Liver (tissue), 9 donors: ENCODE results near the gene TJAP1. TPM values are rescaled to one million over a fixed set of nuclear protein-coding genes. Genes with fewer than 3 reads are reported as not detected.
A peak's percentile ranks its signal among the peaks of the same experiment; 100 is the strongest.

Source experiments
- DNase-seq: peaks from one replicate; pipeline ENCODE4 v3.0.0-alpha.2; 2017; ENCODE audit warnings: low spot score
- H3K27ac ChIP-seq, 2 donors: one replicate each; pipeline ENCODE4 v1.7.0; 2013; ENCODE audit warnings: inconsistent platforms in 2 of 2, low read length in 2 of 2, control low read depth in 1 of 2, low read depth in 1 of 2, mild to moderate bottlenecking in 1 of 2
- H3K27me3 ChIP-seq, 4 donors: one replicate each; pipeline versions ENCODE4 v1.6.1 to v1.7.0; 2013; ENCODE audit warnings: low read length in 3 of 4, inconsistent platforms in 1 of 4, mild to moderate bottlenecking in 1 of 4, moderate library complexity in 1 of 4; ENCODE audit not compliant: control insufficient read depth in 4 of 4, insufficient read depth in 4 of 4
- H3K36me3 ChIP-seq, 4 donors: one replicate each; pipeline versions ENCODE4 v1.6.1 to v1.7.0; 2013; ENCODE audit warnings: low read length in 3 of 4, mild to moderate bottlenecking in 3 of 4, low read depth in 1 of 4, moderate library complexity in 1 of 4; ENCODE audit not compliant: control insufficient read depth in 4 of 4, insufficient read depth in 3 of 4
- H3K4me1 ChIP-seq, 4 donors: one replicate each; pipeline versions ENCODE4 v1.6.1 to v1.7.0; 2013; ENCODE audit warnings: low read length in 3 of 4, mild to moderate bottlenecking in 3 of 4, moderate library complexity in 1 of 4; ENCODE audit not compliant: control insufficient read depth in 4 of 4, insufficient read depth in 4 of 4
- H3K4me3 ChIP-seq, 3 donors: one replicate each; pipeline versions ENCODE4 v1.6.1 to v1.7.0; 2013; ENCODE audit warnings: low read length in 3 of 3, control low read depth in 1 of 3, low read depth in 1 of 3, mild to moderate bottlenecking in 1 of 3
- H3K9ac ChIP-seq, 2 donors: one replicate each; pipeline ENCODE4 v1.7.0; 2013; ENCODE audit warnings: low read length in 2 of 2, mild to moderate bottlenecking in 2 of 2, moderate library complexity in 2 of 2, control low read depth in 1 of 2, low read depth in 1 of 2
- H3K9me3 ChIP-seq, 4 donors: one replicate each; pipeline versions ENCODE4 v1.6.1 to v1.7.0; 2013; ENCODE audit warnings: low read length in 3 of 4; ENCODE audit not compliant: control insufficient read depth in 4 of 4
- CTCF ChIP-seq: fragments of 150-350 bp; IDR thresholded peaks from 2 replicates; pipeline ENCODE4 v1.5.1; 2017; ENCODE audit warnings: improper control_type of control experiment, low read depth, low read length; ENCODE audit not compliant: missing input control
- FOXA1 ChIP-seq: IDR thresholded peaks from 2 replicates; pipeline ENCODE4 v1.6.1; 2016; ENCODE audit warnings: antibody characterized with exemption
- FOXA2 ChIP-seq: IDR thresholded peaks from 2 replicates; pipeline ENCODE4 v1.6.1; 2016; ENCODE audit warnings: antibody characterized with exemption
- GABPA ChIP-seq, 2 donors: IDR thresholded peaks in 1 of 2; conservative IDR thresholded peaks in 1 of 2; 2 replicates each; pipeline ENCODE4 v1.6.1; 2016; ENCODE audit warnings: antibody characterized with exemption in 2 of 2, mild to moderate bottlenecking in 1 of 2, moderate library complexity in 1 of 2
- HNF4A ChIP-seq, 2 donors: conservative IDR thresholded peaks; 2 replicates each; pipeline ENCODE4 v1.6.1; 2016; ENCODE audit warnings: antibody characterized with exemption in 2 of 2, mild to moderate bottlenecking in 2 of 2
- HNF4G ChIP-seq: IDR thresholded peaks from 2 replicates; pipeline ENCODE4 v1.6.1; 2016; ENCODE audit warnings: antibody characterized with exemption
- JUND ChIP-seq, 2 donors: IDR thresholded peaks; 2 replicates each; pipeline ENCODE4 v1.6.1; 2016; ENCODE audit warnings: antibody characterized with exemption in 2 of 2
- MAX ChIP-seq: IDR thresholded peaks from 2 replicates; pipeline ENCODE4 v1.6.1; 2016; ENCODE audit warnings: antibody characterized with exemption
- NR2F2 ChIP-seq: IDR thresholded peaks from 2 replicates; pipeline ENCODE4 v1.6.1; 2016; ENCODE audit warnings: antibody characterized with exemption
- RAD21 ChIP-seq, 2 donors: IDR thresholded peaks; 2 replicates each; pipeline ENCODE4 v1.6.1; 2016; ENCODE audit warnings: antibody characterized with exemption in 2 of 2, mild to moderate bottlenecking in 2 of 2
- REST ChIP-seq: IDR thresholded peaks from 2 replicates; pipeline ENCODE4 v1.6.1; 2016; ENCODE audit warnings: antibody characterized with exemption, mild to moderate bottlenecking
- RXRA ChIP-seq, 2 donors: IDR thresholded peaks; 2 replicates each; pipeline ENCODE4 v1.6.1; 2017 to 2018; ENCODE audit warnings: antibody characterized with exemption in 2 of 2, mild to moderate bottlenecking in 1 of 2
- SP1 ChIP-seq: IDR thresholded peaks from 2 replicates; pipeline ENCODE4 v1.6.1; 2018; ENCODE audit warnings: antibody characterized with exemption, mild to moderate bottlenecking
- YY1 ChIP-seq: IDR thresholded peaks from 2 replicates; pipeline ENCODE4 v1.6.1; 2016; ENCODE audit warnings: antibody characterized with exemption, mild to moderate bottlenecking
- WGBS: extraction: QIAGEN DNeasy Blood & Tissue Kit; methylation state at CpG from one replicate; pipeline ENCODE4 v1.1.7; 2013; 5-methylcytosine and 5-hydroxymethylcytosine counted together
- polyA plus RNA-seq, 2 donors: library from polyadenylated mRNA; stranded (reverse) in 1 of 2; unstranded in 1 of 2; fragments of 200-250 nt in 1 of 2; fragments of >200 nt in 1 of 2; fragmentation: Nextera tagmentation in 1 of 2; extraction: Ambion mirVana in 1 of 2; gene quantifications; one replicate each; pipeline versions ENCODE4 v1.2.1 to v1.2.3, GENCODE V29; 2013 to 2015
- total RNA-seq, 2 donors: library from RNA; depleted of rRNA; stranded (reverse); fragments of >200 nt; gene quantifications; one replicate each; pipeline ENCODE4 v1.2.3, GENCODE V29; 2014
- TF ChIP-seq, protein P1 (sequence below): IDR thresholded peaks from 2 replicates; pipeline ENCODE4 v1.6.1; 2016; ENCODE audit warnings: antibody characterized with exemption
- donor health status: healthy.
- donor health status: healthy.
- donor health status: healthy.
- donor health status: healthy.
- donor health status: healthy.

Gene TJAP1
- total and polyA plus RNA-seq, 4 donors = 6.9 to 10.3 (median 7.8) TPM

DNA sequence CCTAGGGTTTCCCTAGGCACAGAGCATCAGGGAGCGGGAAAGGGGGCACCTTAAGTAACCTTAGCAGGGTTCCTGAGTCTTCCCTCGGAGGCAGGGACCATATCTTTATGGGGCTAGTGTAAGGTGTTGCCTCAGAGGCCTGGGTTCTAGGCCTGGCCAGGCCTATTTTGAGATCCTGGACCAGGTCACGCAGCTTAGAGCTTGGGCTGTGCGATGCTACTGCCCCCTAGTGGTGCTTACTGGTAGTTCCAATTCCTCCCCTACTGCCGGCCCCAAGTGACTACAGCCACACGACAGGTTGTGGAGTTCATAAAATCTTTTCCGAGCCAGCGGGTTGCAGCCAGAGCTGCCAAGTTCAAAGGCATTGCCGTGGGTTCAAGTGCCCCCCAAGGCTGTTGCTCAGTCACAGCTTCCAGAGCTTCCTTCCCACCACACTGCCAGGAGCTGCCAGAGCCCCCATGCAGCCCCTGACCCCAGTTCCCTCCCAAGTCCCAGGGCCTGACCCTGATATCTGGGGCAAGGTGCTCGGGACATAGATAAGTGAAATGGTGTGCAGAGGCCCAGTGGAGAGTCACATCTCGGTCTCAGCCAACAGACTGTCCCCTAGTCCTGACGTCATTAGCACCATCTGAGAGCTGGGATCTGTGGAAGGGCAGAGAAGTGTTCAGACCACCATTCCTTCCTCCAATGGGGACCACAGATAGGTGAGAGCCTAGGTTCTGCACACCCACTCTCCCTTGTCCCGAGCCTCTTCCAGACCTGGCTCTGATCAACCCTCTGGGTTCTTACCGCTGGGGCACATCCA, 29.5 kb downstream of the TJAP1 start:
- H3K9ac ChIP-seq = no peak overlapping the region
- DNase-seq = peak; percentile 87
- peaks cover 0 to 3% (median 0%) of the 10 kb centered on the region in 4 donors for H3K27me3 ChIP-seq
- H3K9me3 ChIP-seq = no peaks in the 10 kb centered on the region
- peaks cover 5 to 39% (median 29%) of the 10 kb centered on the region in 4 donors for H3K36me3 ChIP-seq
- WGBS = 27% methylated on average over 14 of the region's 14 CpGs
- no peak overlapping the region for H3K27ac ChIP-seq
- H3K4me3 ChIP-seq = no peak overlapping the region
- TF ChIP-seq HNF4G = no peak
- no peak for TF ChIP-seq NR2F2
- peak; percentile 97 for TF ChIP-seq CTCF
- peak; percentile 94 to 97 for TF ChIP-seq RAD21 (IDR thresholded peaks at IDR 0.05)
- peak in 1 of 2 donors; percentile 47 for TF ChIP-seq RXRA (IDR thresholded peaks at IDR 0.05)
- no peak for TF ChIP-seq SP1
- H3K4me1 ChIP-seq = peaks cover 5 to 11% (median 7%) of the 10 kb centered on the region in 4 donors

DNA sequence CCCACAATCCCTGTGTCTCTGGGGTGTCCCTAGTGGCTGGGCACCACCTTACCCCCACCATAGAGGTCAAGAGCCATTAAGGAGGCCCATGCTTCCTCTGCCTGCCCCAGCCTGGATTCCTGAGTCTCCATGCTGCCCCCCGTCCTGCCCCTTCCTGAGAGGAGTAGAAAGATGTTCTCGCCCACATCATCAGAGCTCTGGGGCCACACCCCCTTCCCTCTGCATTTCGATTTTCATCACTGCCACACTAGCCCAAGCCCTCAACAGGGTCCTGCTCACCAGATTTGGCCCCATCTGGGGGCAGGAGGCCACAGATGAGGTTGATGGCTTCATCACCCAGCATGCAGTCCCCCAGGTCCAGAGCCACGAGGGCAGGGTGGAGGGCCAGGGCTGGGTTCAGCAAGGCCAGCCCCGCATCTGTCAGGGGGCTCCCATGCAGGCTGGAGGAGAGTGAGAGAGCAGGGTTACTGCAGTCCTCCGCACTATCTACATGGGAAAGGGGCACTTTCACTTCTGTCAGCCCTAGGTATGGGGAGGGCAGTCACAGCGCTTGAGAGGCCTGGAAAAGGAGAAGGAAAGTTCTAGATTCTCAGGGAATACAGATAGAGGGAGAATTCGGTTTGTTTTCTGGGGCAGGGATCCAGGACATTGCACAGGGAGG, 31.2 kb downstream of the TJAP1 start:
- H3K36me3 ChIP-seq = peaks cover 2 to 40% (median 19%) of the 10 kb centered on the region in 4 donors
- no peak for DNase-seq
- WGBS = 72% methylated on average over 8 of the region's 8 CpGs
- TF ChIP-seq FOXA2 = no peak
- no peak for TF ChIP-seq REST
- no peak for TF ChIP-seq GABPA (IDR thresholded peaks at IDR 0.05 in 1 of 2, conservative IDR thresholded peaks at IDR 0.05 in 1 of 2)
- no peak for TF ChIP-seq CTCF
- no peak for TF ChIP-seq FOXA1
- TF ChIP-seq MAX = no peak
- TF ChIP-seq, protein P1, sequence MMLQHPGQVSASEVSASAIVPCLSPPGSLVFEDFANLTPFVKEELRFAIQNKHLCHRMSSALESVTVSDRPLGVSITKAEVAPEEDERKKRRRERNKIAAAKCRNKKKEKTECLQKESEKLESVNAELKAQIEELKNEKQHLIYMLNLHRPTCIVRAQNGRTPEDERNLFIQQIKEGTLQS = no peak
- no peak for TF ChIP-seq RAD21 (IDR thresholded peaks at IDR 0.05)
- no peak for TF ChIP-seq HNF4A (conservative IDR thresholded peaks at IDR 0.05)
- TF ChIP-seq YY1 = no peak
- TF ChIP-seq NR2F2 = no peak
- no peak for TF ChIP-seq JUND (IDR thresholded peaks at IDR 0.05)
- H3K4me3 ChIP-seq = no peak overlapping the region
- no peak overlapping the region for H3K9ac ChIP-seq
- peaks cover 0 to 3% (median 0%) of the 10 kb centered on the region in 4 donors for H3K27me3 ChIP-seq
- no peak overlapping the region for H3K27ac ChIP-seq
- H3K9me3 ChIP-seq = no peaks in the 10 kb centered on the region
- peaks cover 5 to 11% (median 7%) of the 10 kb centered on the region in 4 donors for H3K4me1 ChIP-seq
